ENCODE results near the gene ERN2. TPM values are rescaled to one million over a fixed set of nuclear protein-coding genes. Genes with fewer than 3 reads are reported as not detected.
A peak's percentile ranks its signal among the peaks of the same experiment; 100 is the strongest.
"Not testable (repeated sequence)": the region's sequence is repeated elsewhere in the genome, so short reads cannot be mapped to it uniquely, and the experiment has no call there.

Gene ERN2
- total RNA-seq, 2 donors from 2014 or later: 0.99 to 5.2 TPM

GRCh38 chr16:23741675-23742303 lies 28.8 kb upstream of the ERN2 start:
- H3K27ac ChIP-seq: no peak overlapping the region
- TF ChIP-seq, protein P1, sequence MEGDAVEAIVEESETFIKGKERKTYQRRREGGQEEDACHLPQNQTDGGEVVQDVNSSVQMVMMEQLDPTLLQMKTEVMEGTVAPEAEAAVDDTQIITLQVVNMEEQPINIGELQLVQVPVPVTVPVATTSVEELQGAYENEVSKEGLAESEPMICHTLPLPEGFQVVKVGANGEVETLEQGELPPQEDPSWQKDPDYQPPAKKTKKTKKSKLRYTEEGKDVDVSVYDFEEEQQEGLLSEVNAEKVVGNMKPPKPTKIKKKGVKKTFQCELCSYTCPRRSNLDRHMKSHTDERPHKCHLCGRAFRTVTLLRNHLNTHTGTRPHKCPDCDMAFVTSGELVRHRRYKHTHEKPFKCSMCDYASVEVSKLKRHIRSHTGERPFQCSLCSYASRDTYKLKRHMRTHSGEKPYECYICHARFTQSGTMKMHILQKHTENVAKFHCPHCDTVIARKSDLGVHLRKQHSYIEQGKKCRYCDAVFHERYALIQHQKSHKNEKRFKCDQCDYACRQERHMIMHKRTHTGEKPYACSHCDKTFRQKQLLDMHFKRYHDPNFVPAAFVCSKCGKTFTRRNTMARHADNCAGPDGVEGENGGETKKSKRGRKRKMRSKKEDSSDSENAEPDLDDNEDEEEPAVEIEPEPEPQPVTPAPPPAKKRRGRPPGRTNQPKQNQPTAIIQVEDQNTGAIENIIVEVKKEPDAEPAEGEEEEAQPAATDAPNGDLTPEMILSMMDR (IDR thresholded peaks at IDR 0.05): no peak
- TF ChIP-seq POLR2A (IDR thresholded peaks at IDR 0.05): no peak
- no peaks in the 10 kb centered on the region for H3K27me3 ChIP-seq
- no peaks in the 10 kb centered on the region for H3K4me1 ChIP-seq
- H3K36me3 ChIP-seq (replicated peaks in 1 of 2; ENCODE audit: insufficient read depth in 1 of 2, low read depth in 2 of 2): no peaks in the 10 kb centered on the region
- ATAC-seq (no peak), DNase-seq (no peak)
- no peaks in the 10 kb centered on the region for H3K9me3 ChIP-seq
- H3K4me3 ChIP-seq: no peak overlapping the region
- WGBS, 2 donors: 29 to 35% methylated on average over 2 of the region's 2 CpGs
- intact Hi-C loops (cut with DNase I): no loop called here

- H3K36me3 ChIP-seq (replicated peaks in 1 of 2; ENCODE audit: insufficient read depth in 1 of 2, low read depth in 2 of 2): no peaks in the 10 kb centered on the region
- intact Hi-C loops (cut with DNase I): no loop called here
- no peak overlapping the region for H3K27ac ChIP-seq
- H3K9me3 ChIP-seq: no peaks in the 10 kb centered on the region
- DNase-seq (no peak), ATAC-seq (no peak)
- no peak overlapping the region for H3K4me3 ChIP-seq
- H3K4me1 ChIP-seq: no peaks in the 10 kb centered on the region
- no peaks in the 10 kb centered on the region for H3K27me3 ChIP-seq
- 65 to 69% methylated on average over 1 of the region's 1 CpG for WGBS, 2 donors
- TF ChIP-seq, protein P1 (IDR thresholded peaks at IDR 0.05): no peak
Measured at GRCh38 chr16:23739516-23739915, 26.5 kb upstream of the ERN2 start.

- H3K27me3 ChIP-seq; DNase-seq; H3K4me3 ChIP-seq; intact Hi-C loops (cut with DNase I); H3K9me3 ChIP-seq; ATAC-seq; H3K27ac ChIP-seq; H3K36me3 ChIP-seq (replicated peaks in 1 of 2; ENCODE audit: insufficient read depth in 1 of 2, low read depth in 2 of 2); H3K4me1 ChIP-seq: not testable (repeated sequence)
- WGBS, 2 donors: 53% methylated on average over 1 of the region's 1 CpG
Measured at GRCh38 chr16:23737423-23738028, 24.5 kb upstream of the ERN2 start.

DNA sequence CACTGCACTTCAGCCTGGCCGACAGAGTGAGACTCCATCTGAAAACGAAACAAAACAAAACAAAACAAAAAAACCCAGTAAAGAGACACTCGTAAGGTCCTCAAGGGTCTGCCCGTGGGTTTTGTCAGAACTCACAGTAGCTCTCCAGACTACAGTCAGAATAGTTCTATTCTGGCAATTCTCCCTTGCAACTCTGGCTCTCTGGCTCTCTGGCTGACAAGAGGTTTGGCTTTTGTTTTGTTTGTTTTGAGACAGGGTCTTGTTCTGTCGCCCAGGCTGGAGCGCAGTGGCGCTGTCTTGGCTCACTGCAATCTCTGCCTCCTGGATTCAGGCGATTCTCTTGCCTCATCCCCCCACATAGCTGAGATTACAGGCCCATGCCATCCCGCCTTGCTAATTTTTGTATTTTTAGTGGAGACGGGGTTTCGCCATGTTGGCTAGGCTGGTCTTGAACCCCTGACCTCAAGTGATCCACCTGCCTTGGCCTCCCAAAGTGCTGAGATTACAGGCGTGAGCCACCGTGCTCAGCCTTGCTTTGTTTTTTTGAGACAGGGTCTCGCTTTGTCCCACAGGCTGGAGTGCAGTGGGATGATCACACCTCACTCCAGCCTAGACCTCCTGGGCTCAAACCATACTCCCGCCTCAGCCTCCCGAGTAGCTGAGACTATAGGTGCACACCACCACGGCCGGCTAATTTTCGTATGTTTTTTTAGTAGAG lies 21.3 kb upstream of the ERN2 start:
- intact Hi-C loops (cut with DNase I): no loop called here
- ATAC-seq (no peak), DNase-seq (no peak)
- H3K9me3 ChIP-seq: no peaks in the 10 kb centered on the region
- H3K36me3 ChIP-seq (replicated peaks in 1 of 2; ENCODE audit: insufficient read depth in 1 of 2, low read depth in 2 of 2): no peaks in the 10 kb centered on the region
- no peak overlapping the region for H3K4me3 ChIP-seq
- TF ChIP-seq, protein P1 (IDR thresholded peaks at IDR 0.05): no peak
- TF ChIP-seq POLR2A (IDR thresholded peaks at IDR 0.05): no peak
- no peak overlapping the region for H3K27ac ChIP-seq
- H3K27me3 ChIP-seq: no peaks in the 10 kb centered on the region
- H3K4me1 ChIP-seq: no peaks in the 10 kb centered on the region
- 65 to 72% methylated on average over 19 of the region's 19 CpGs for WGBS, 2 donors

- DNase-seq (peak in 2 of 4 donors; percentile 7 to 10), ATAC-seq (no peak)
- H3K4me3 ChIP-seq: no peak overlapping the region
- H3K27ac ChIP-seq: no peak overlapping the region
- intact Hi-C loops (cut with DNase I): no loop called here
- H3K27me3 ChIP-seq: no peaks in the 10 kb centered on the region
- no peak for TF ChIP-seq POLR2A (IDR thresholded peaks at IDR 0.05)
- TF ChIP-seq, protein P1 (IDR thresholded peaks at IDR 0.05): no peak
- no peaks in the 10 kb centered on the region for H3K9me3 ChIP-seq
- 54 to 56% methylated on average over 12 of the region's 12 CpGs for WGBS, 2 donors
- H3K36me3 ChIP-seq (replicated peaks in 1 of 2; ENCODE audit: insufficient read depth in 1 of 2, low read depth in 2 of 2): no peaks in the 10 kb centered on the region
- no peaks in the 10 kb centered on the region for H3K4me1 ChIP-seq
Measured at GRCh38 chr16:23729503-23730424, 16.7 kb upstream of the ERN2 start.

Data from body of pancreas (tissue), 4 donors.